Stimulated activated CD4-positive, alpha-beta T cell treated with anti-CD3 and anti-CD28 coated beads, Interleukin-1b, Interleukin-23, amount 100 ng/mL, for 48 hours (primary cell): ENCODE data around the gene GRAMD1A.
"Not testable (repeated sequence)": the region's sequence is repeated elsewhere in the genome, so short reads cannot be mapped to it uniquely, and the experiment has no call there.

Experiments used
- DNase-seq: peaks from one replicate; pipeline ENCODE4 v3.0.0-alpha.2; 2020

GRAMD1A gene

DNA sequence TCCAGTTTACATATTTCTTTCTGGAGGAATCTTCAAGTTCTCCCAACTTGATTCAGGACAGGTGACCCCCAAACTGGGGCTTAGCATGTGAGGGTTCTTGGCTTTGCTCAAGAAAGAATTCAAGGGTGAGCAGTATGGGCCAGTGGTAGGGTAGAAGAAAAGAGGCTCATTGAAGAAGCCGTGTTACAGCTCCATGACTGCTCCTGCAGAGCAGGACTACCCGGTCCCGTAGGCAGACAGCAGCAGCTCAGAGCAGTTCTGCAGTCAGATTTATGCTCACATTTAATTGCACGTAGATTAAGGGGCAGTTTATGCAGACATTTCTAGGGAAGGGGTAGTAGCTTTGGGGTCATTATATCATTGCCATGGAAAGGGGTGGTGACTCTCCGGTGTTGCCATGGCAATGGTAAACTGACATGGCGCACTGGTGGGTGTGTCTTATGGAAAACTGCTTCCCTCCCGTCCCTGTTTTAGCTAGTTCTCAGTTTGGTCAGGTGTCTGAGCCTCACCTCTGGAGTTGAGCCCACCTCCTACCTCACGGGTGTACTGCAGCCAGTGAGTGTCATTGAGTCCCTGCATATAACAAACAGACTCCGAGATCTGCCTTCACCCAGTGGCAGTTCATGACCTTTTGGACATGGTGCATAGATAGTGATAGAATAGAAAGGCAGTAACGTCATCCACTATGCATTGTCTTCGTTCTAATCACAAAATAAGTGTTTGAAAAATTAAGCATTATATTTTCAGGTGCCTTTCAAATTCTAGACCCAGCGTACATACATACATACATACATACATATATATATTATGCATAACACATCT lies 20.1 kb upstream of the GRAMD1A start:
- DNase-seq = no peak

DNA sequence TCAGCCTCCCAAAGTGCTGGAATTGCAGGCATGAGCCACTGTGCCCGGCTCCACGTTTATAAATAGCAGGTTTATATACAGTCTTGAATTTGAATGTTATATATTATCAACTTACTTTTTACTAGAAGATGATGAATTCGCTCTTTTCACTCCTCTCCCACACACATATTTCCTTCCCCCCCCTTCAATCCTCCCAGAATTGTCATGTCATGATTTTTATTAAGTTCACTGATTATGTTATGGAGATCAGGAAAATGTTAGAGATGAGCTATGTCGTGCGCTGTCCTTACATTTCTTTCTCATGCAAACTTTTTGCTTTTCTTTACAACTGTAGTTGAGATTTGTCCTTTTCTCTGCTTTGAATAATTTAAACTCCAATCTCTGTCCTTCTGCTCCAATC lies 17.8 kb upstream of the GRAMD1A start:
- no peak for DNase-seq

DNA sequence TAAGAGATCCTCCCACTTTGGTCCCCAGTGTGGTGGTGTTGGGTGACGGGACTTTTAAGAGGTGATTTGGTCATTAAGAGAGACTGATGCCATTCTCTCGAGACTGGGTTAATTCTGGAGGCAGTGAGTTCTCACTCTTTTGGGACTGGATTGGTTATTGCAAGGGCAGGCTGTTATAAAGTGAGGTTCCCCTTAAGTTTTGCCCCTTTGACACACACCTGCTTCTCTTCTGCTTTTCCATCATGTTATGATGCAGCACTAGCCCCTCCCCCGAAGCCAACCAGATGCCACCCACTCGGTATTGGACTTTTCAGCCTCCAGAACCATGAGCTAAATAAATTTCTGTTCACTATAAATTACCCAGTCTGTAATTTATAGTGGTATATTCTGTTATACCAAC lies 16.3 kb upstream of the GRAMD1A start:
- no peak for DNase-seq

GRCh38 chr19:34984287-34984686 lies 15.8 kb upstream of the GRAMD1A start:
- no peak for DNase-seq

- no peak for DNase-seq
Observed at GRCh38 chr19:34985249-34986022, 14.7 kb upstream of the GRAMD1A start.

GRCh38 chr19:34988119-34988518 lies 12.0 kb upstream of the GRAMD1A start:
- DNase-seq = no peak

- no peak for DNase-seq
Observed at GRCh38 chr19:34989298-34989697, 10.8 kb upstream of the GRAMD1A start.

DNA sequence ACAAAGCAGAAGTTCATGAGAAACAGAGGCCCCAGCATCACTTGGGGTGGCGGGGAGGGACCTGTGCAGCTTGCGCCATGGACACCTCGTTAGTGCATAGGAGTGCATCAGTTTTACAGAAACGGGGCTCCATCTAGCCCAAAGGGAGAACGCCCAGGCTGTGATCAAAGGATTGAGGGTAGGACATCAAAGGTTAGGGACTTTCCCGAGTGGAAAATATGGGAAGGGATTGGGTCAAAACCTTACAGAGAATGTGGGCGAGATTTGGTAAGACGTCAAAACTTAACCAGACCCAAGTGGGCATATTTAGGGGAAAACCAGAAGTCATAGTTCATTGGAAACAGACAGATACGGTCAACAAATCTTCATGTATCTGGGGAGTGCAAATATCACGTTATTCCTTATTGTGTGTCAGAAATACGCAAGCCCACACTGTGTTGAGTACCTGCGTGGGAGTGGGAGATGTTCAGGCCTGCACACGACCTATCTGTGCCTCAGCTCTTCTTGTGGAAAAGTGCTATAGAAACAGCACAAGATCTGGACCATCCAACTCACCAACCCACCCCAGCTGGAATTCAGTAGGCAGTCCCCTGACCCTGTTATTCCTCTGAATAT lies 9.4 kb upstream of the GRAMD1A start:
- peak; percentile 78 for DNase-seq

GRCh38 chr19:34991542-34992333 lies 8.4 kb upstream of the GRAMD1A start:
- no peak for DNase-seq

- DNase-seq = not testable (repeated sequence)
Observed at GRCh38 chr19:34992582-34992981, 7.5 kb upstream of the GRAMD1A start.

DNA sequence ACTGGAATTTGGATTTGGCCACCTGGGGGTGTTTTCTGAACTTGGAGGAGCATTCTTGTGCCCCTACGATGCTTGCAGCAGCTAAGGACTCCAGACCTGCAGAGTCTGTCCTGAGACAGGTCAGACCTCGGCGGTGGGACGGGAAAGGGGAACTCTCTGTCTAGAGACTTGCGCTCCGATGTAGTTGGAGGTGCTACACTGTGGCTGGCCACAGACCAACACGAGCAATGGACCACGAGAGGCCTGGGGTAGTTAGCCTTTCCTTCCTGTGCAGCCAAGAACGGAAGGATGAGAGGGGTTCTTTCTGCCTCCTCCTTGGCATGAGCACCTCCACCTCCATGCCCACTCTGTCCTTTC lies 5.9 kb upstream of the GRAMD1A start:
- no peak for DNase-seq

- DNase-seq = no peak
Observed at GRCh38 chr19:34994643-34995541, 5.2 kb upstream of the GRAMD1A start.

DNA sequence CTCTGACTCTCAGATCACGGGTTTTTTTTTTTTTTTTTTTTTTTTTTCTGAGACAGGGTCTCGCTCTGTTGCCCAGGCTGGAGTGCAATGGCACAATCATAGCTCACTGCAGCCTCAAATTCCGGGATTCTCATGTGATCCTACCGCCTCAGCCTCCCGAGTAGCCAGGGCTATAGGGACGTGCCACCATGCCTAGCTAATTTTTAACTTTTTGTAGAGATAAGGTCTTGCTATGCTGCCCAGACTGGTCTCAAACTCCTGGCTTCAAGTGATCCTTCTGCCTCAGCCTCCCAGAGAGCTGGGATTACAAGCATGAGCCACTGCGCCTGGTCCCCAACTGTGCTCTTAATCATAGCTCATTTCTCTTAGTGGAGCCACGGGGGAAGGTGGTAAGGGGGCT lies 4.6 kb upstream of the GRAMD1A start:
- DNase-seq = no peak

DNA sequence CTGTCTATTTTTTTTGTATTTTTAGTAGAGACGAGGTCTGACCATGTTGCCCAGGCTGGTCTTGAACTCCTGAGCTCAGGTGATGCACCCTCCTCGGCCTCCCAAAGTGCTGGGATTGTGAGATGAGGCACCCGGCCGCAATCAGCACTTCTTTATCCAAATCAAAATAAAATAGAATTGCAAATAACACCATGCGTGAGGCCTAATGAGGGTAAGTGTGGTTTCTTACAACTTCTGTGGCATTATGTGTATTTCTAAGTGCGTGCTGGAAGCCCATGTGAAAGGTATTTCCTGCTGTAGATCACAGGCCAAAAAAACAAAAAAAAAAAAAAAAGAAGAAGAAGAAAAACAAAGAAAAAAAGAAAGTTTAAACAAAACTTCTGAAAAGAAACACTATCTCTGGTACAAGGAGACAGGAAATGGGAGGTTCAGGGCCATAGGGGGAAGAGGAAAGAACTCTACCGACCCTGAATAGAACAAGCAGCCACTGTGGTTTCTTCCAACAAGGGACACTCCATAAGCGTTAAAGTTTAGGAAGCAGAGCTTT lies 3.0 kb upstream of the GRAMD1A start:
- no peak for DNase-seq

- not testable (repeated sequence) for DNase-seq
Observed at GRCh38 chr19:34998224-34998623, 1.9 kb upstream of the GRAMD1A start.

DNA sequence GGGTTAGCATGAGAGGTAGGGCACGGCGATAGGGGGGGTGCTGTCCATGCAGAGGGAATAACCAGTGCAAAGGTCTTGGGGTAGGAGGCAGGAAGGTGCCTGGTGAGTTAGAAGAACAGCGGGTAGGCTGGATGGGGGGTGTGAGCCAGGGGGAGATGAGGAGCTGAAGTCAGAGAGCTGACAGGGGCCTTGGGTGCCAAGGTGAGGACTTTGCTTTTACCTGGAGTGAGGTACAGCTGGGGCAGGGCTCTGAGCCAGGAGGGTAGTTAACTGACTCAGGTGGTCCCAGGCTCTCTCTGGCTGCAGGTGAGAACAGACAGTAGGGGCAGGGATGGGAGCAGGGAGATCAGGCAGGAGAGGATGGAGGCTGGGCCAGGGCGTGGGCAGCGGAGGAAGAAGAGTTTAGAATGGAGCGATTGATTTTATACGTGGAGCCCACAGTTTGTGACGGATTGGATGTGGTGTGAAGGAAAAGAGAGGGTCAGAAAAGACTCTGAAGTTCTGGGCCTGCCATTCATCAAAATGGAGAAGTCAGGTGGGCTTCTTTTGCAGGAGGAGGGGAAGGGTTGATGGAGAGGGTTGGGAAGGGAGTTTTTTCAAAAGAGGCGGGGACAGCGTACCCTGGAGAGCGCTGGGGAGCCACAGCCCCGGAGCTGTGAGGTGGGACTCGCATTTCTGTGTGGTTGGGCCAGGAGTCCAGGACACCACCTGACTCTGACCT lies 1.2 kb upstream of the GRAMD1A start:
- no peak for DNase-seq

DNA sequence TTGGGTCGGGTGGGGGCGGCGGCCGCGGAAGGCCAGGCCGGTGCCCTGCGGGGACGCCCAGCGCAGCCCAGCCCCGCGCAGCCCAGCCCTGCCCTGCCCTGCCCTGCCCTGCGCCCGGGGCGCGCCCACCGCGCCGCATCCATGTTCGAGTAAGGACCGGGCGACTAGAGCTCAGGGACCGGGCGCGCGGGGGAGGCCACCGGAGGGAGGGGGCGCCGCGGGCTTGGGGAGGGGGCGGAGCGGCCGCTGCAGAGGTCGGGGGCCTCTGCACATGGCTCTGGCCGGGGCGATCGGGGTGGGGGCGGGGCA lies 169 bp downstream of the GRAMD1A start:
- no peak for DNase-seq

DNA sequence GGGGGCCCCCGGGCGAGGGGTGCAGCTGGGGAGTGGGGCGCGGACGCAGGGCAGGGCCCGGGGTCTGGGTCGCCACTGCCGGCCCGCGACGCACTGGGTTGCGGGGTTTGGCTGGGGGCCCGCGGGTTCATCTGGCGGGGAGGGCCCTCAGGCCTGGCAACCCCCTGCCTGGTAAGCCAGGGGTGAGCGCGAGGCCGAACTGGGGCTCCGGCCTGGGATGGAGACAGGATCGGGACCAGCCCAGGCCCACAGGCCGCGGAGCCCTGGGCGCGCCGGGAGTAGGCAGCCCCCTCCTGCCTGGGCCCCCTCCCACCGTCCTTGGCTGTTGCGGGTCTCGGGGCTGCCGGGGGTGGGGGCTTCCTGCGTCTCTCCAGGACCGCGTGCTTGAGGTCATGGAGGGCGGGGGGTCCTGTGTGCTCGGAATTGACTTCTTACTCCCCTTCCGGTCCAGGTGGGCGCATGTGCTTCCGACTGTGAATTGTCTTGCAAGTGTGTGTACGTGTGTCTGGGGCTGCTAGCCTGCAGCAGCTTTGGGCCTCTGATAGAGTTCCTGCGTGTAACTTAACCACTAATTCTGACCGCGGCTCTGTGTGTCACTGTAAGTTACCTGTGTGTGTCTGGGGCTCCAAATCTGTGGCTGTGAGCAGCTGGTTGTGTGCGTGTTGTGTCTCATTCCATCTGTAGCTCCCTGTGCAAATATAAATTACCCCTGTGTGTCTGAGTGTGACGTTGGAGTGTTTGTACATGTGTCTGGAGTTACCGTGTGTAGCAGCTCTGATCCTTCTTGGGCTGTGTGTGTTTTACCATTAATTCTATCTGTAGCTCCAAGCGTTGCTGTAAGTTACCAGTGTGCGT lies 751 bp downstream of the GRAMD1A start:
- DNase-seq = peak; percentile 71

DNA sequence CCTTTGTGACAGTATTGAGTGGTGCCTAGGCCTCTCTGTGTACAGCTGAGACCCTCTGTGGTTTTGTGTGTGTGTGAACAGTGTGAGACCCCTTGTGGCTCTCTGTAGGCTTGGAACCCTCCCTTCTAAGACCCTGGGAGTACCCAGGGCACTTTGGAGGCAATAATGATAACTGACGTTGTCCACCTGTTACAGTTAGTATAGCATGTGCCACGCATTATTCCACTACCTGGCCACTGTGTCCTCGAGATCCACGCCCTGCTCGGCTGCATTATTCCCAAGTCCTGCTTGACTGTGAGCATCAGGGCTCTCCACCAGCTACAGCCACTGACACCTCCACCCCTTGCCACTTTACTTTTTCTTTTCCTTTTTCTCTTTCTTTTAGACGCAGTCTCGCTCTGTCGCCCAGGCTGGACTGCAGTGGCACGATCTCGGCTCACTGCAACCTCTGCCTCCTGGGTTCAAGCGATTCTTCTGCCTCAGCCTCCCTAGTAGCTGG lies 2.0 kb downstream of the GRAMD1A start:
- no peak for DNase-seq
